Gastrocnemius medialis (tissue), 4 donors: Measurements from ENCODE around the gene SENP8. TPM values are rescaled to one million over a fixed set of nuclear protein-coding genes. Genes with fewer than 3 reads are reported as not detected.

Source experiments
- ATAC-seq, 2 donors: fragments of 150-250 bp; one replicate each; pipeline ENCODE4 v1.9.1; 2016
- DNase-seq, 2 donors: peaks; one replicate each; pipeline ENCODE4 v3.0.0-alpha.2; 2019
- H3K27ac ChIP-seq, 4 donors: fragments of 200-600 bp; sonication (generic); 1 replicate in 1 of 4; 2 replicates in 3 of 4; pipeline ENCODE4 v1.5.1; 2016 to 2018; ENCODE audit warnings: mild to moderate bottlenecking in 2 of 4, moderate library complexity in 1 of 4
- H3K27me3 ChIP-seq, 3 donors: fragments of 200-600 bp; sonication (generic) in 2 of 3; 1 replicate in 1 of 3; 2 replicates in 2 of 3; pipeline versions ENCODE4 v1.5.1 to v1.6.0; 2016 to 2019; ENCODE audit warnings: mild to moderate bottlenecking in 1 of 3, moderate library complexity in 1 of 3
- H3K36me3 ChIP-seq, 2 donors: fragments of 200-600 bp; sonication (generic) in 1 of 2; one replicate each; pipeline ENCODE4 v1.5.1; 2017 to 2018
- H3K4me1 ChIP-seq, 2 donors: fragments of 200-600 bp; sonication (generic) in 1 of 2; one replicate each; pipeline ENCODE4 v1.5.1; 2016 to 2017; ENCODE audit warnings: mild to moderate bottlenecking in 2 of 2
- H3K4me3 ChIP-seq, 4 donors: fragments of 200-600 bp; sonication (generic) in 3 of 4; 1 replicate in 1 of 4; 2 replicates in 3 of 4; pipeline ENCODE4 v1.5.1; 2016 to 2019; ENCODE audit warnings: mild to moderate bottlenecking in 2 of 4
- H3K9me3 ChIP-seq, 3 donors: fragments of 200-600 bp; sonication (generic) in 2 of 3; 1 replicate in 1 of 3; 2 replicates in 2 of 3; pipeline ENCODE4 v1.5.1; 2016 to 2019
- CTCF ChIP-seq, 5 experiments: fragments of 450-650 bp in 3 of 5; fragments of 200-600 bp in 2 of 5; sonication (generic) in 2 of 5; IDR thresholded peaks in 4 of 5; conservative IDR thresholded peaks in 1 of 5; 1 replicate in 4 of 5; 2 replicates in 1 of 5; pipeline ENCODE4 v1.5.1; 2016 to 2019; ENCODE audit warnings: antibody characterized with exemption in 5 of 5, mild to moderate bottlenecking in 3 of 5, moderate library complexity in 3 of 5
- POLR2A ChIP-seq, 2 donors: fragments of 450-650 bp; IDR thresholded peaks; one replicate each; pipeline ENCODE4 v1.6.1; 2017; ENCODE audit warnings: antibody characterized with exemption in 2 of 2, mild to moderate bottlenecking in 2 of 2, moderate library complexity in 2 of 2
- in situ Hi-C, 4 donors: fragments of 200-750 bp; cut with MboI; loops; one replicate each; pipeline versions ENCODE4 v1.15.0 to v1.8.0; 2017; ENCODE audit warnings: low sequenced_read_pairs in 4 of 4
- intact Hi-C: fragments of 100-400 bp; cut with DNase I; formaldehyde crosslinking; loops from one replicate; pipeline ENCODE4 v1.15.1; 2023; ENCODE audit warnings: low total_unique reads
- total RNA-seq, 4 donors: library from RNA; depleted of rRNA; stranded (reverse); fragments of >200 nt; gene quantifications; one replicate each; pipeline versions ENCODE4 v1.1.0 to v1.2.3, GENCODE V29; 2016

The SENP8 gene
- total RNA-seq, 4 donors from 2014 or later = 1.0 to 3.6 (median 2.7) TPM

DNA sequence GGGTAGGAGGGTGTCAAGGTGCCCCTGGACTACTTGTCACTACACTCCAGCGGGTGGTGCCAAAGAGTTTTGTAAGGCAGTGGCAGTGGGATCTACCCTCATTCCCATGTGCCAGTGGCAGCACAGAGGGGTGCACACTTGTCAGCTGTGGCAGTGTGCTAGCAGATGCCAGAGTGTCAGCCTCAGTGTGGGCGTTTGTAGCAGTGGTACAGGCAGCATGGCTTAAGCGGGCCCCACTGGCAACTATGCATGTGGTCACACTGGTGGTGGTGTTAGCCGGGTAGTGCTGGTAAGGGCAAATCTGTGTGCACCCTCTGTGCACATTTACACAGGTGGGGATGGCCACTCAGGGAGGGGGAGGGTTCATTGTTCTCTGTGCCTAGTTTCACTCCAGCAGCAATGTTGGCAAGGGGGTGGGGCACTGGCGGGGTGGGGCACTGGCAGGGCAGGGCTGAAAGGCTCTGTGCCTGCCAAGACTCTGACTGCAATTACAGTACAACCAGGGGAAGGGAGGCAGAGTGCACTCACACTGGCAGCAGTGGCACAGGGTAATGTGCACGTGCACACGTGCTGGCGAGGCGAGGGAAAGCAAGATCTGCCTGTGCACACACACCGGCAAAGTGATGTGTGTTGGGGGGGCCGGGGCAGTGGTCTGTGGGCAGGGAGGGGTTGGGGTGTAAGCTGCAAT, 32.0 kb upstream of the SENP8 start:
- peak; percentile 87 to 91 for ATAC-seq

DNA sequence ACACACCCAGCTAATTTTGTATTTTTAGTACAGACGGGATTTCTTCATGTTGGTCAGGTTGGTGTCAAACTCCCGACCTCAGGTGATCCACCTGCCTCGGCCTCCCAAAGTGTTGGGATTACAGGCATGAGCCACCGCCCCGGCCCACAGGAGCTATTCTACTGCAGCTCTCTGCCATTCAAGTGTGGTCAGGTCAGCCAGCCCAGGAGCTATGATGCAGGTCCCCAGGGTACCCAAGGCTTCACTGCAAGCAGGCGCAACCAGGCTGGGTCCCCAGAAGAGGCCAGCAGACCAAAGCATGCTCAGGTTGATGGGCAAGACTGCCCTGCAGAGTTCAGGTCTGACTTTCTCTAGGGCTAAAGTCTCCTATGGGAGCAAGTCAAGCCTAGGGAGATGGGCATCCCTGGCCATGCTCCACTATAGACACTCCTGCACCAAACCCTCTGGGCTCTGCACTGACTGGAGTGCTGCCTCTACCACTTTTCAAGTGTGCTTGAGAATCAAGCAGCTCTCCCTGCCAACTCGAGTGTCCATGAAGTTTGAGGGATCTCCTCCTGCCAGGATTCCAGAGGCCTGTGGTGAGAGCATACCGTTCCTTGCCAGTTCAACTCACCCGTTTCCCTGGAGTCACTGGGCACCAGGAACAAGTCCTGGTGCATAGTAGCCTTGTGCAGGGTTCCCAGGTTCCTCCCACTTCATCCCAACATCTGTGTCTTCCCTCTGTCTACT, 31.1 kb upstream of the SENP8 start:
- DNase-seq (no peak), ATAC-seq (no peak)
- TF ChIP-seq POLR2A (IDR thresholded peaks at IDR 0.05) = no peak
- TF ChIP-seq CTCF (IDR thresholded peaks at IDR 0.05 in 4 of 5, conservative IDR thresholded peaks at IDR 0.05 in 1 of 5) = no peak
- Histone ChIP-seq H3K4me3 (no peak overlapping the region), H3K4me1 (peaks cover 30 to 35% of the 10 kb centered on the region in 2 donors), H3K36me3 (no peaks in the 10 kb centered on the region), H3K9me3 (no peaks in the 10 kb centered on the region), H3K27ac (no peak overlapping the region), H3K27me3 (no peaks in the 10 kb centered on the region)
- intact Hi-C loops (no loop called here), in situ Hi-C loops (no loop called here)

More for the DNA sequence above, 32.0 kb upstream of the SENP8 start:
- DNase-seq = peak; percentile 35 to 80
- no peak overlapping the region for H3K4me3 ChIP-seq
- intact Hi-C loops = no loop called here
- H3K27me3 ChIP-seq = no peaks in the 10 kb centered on the region
- in situ Hi-C loops = no loop called here
- H3K9me3 ChIP-seq = no peaks in the 10 kb centered on the region
- TF ChIP-seq CTCF (IDR thresholded peaks at IDR 0.05 in 4 of 5, conservative IDR thresholded peaks at IDR 0.05 in 1 of 5) = no peak
- no peak for TF ChIP-seq POLR2A (IDR thresholded peaks at IDR 0.05)
- H3K4me1 ChIP-seq = peaks cover 34 to 37% of the 10 kb centered on the region in 2 donors
- H3K36me3 ChIP-seq = no peaks in the 10 kb centered on the region
- no peak overlapping the region for H3K27ac ChIP-seq

GRCh38 chr15:72092006-72092405, 26.2 kb upstream of the SENP8 start:
- H3K4me1 ChIP-seq = peaks cover 9 to 17% of the 10 kb centered on the region in 2 donors
- H3K27me3 ChIP-seq = no peaks in the 10 kb centered on the region
- H3K4me3 ChIP-seq = no peak overlapping the region
- intact Hi-C loops (loop anchor here (10.0 kb wide), 1 partner anchor 1827 kb away; no protein-coding TSS in a partner anchor), in situ Hi-C loops (no loop called here)
- no peak for TF ChIP-seq POLR2A (IDR thresholded peaks at IDR 0.05)
- no peak for TF ChIP-seq CTCF (IDR thresholded peaks at IDR 0.05 in 4 of 5, conservative IDR thresholded peaks at IDR 0.05 in 1 of 5)
- H3K27ac ChIP-seq = no peak overlapping the region
- no peaks in the 10 kb centered on the region for H3K36me3 ChIP-seq
- ATAC-seq (no peak), DNase-seq (no peak)
- H3K9me3 ChIP-seq = no peaks in the 10 kb centered on the region

DNA sequence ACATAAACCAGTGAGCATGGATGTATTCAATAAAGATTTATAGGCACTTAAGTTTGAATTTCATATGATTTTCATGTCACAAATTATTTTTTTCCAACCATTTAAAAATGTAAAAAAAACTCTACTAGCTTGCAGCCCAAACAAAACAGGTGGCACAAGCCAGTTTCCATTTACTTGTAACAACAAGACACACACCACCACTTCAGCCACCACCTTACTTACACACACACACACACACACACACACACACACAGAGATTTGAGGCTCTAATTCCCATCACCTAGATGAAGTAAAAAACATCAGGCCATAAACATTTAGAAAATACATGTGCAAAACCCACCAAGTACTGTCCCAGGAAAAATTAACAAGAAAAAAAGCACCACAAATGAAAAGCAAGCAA, 25.5 kb upstream of the SENP8 start:
- intact Hi-C loops (loop anchor here (10.0 kb wide), 1 partner anchor 1828 kb away; no protein-coding TSS in a partner anchor), in situ Hi-C loops (no loop called here)
- DNase-seq (no peak), ATAC-seq (no peak)
- H3K27me3 ChIP-seq = no peaks in the 10 kb centered on the region
- no peaks in the 10 kb centered on the region for H3K36me3 ChIP-seq
- H3K9me3 ChIP-seq = no peaks in the 10 kb centered on the region
- no peak overlapping the region for H3K27ac ChIP-seq
- H3K4me1 ChIP-seq = peaks cover 9 to 11% of the 10 kb centered on the region in 2 donors
- TF ChIP-seq POLR2A (IDR thresholded peaks at IDR 0.05) (no peak), CTCF (IDR thresholded peaks at IDR 0.05 in 4 of 5, conservative IDR thresholded peaks at IDR 0.05 in 1 of 5) (no peak)
- H3K4me3 ChIP-seq = no peak overlapping the region
